ENCODE results near the gene RNF133.

Gene RNF133

DNA sequence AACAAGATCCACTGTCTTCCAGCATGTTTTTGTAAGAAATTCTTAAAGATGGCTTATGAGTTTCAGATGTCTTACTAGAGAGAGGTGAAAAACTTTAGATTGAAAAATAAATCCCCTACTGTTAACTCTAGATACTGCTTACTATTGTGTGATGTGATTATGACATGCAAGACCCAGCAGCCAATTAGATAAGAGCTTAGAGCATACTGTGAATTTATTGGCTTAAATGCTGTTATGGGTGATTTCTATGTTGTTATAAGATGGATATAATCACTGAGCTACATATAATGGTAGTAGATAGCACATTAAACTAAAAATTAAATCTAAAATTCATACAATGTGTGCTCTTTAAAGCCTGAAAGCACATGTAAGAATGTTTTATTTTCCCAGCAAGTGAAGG is at the start of gene RNF133:
TSS of gene RNF133 (minus strand) at position 101 of the 400 bp plus-strand sequence. CDS start 199 bp downstream, outside the sequence.
- no peak within 1 kb of the TSS for H3K4me3 ChIP-seq (ENCODE audit: low read depth, low read length)

DNA sequence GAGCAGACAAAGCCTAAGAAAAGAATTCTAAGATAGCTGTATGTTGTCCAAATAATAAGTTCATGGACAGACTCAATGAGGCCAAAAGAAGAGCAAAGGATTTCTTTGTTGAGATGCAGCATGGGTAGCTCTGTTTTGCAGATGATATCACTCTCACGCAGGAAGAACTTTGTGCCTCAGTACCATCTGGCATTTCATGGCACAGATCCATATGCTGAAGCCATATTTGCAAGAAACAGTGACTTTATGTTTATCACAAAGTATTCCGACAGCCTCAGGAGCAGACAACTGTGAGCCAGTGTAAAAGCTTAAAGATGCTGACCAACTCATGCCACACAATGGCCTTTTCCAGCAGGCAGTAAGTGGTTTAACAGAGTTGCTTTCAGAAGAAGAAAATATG is 49.3 kb upstream of the RNF133 start:
- no peak overlapping the region for H3K4me3 ChIP-seq (ENCODE audit: low read depth, low read length)

DNA sequence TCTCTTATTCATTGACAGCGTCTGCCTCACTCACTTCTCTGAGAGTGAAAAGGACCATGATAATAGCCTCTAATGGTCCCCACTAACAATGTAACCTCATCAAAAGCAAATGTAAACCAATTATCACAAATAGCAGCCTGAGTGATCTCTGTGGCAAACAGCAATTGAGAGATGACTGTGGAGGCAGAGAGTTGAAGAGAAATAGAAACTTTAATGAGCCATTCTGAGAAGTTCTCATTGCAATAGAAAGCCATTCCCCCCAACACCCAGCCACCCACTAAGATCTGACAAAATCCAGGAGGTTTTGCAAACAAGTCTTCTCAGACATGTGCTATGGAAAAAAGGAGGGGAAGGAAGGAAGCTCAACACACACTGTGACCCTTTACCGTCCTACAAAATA is 48.0 kb upstream of the RNF133 start:
- H3K4me3 ChIP-seq (ENCODE audit: low read depth, low read length), result no peak overlapping the region

DNA sequence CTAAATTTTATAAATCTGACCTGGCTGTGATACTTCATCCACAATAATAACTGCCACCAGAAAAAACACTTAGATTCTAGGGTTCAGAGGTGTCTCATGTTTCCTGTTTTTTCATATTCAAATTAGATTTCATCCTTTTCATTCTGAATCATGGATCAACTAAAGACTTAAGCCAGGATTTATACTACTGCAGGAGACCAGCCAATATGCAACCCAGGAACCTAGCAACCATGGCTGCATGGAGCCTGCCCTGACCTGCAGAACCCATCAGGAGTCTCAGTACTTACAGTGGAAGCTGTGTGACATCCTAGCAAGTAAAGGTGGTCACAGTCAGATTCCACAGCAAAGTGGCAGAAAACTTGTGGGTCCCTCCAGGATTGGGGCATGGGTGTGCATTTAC is 44.3 kb upstream of the RNF133 start:
- no peak overlapping the region for H3K4me3 ChIP-seq (ENCODE audit: low read depth, low read length)

GRCh38 chr7:122738947-122739346 is 40.0 kb upstream of the RNF133 start:
- H3K4me3 ChIP-seq (ENCODE audit: low read depth, low read length), result no peak overlapping the region

GRCh38 chr7:122736183-122736582 is 37.3 kb upstream of the RNF133 start:
- H3K4me3 ChIP-seq (ENCODE audit: low read depth, low read length), result no peak overlapping the region

- no peak overlapping the region for H3K4me3 ChIP-seq (ENCODE audit: low read depth, low read length)
Measured at GRCh38 chr7:122727759-122728158, 28.8 kb upstream of the RNF133 start.

GRCh38 chr7:122727354-122727753 is 28.4 kb upstream of the RNF133 start:
- H3K4me3 ChIP-seq (ENCODE audit: low read depth, low read length), result no peak overlapping the region

DNA sequence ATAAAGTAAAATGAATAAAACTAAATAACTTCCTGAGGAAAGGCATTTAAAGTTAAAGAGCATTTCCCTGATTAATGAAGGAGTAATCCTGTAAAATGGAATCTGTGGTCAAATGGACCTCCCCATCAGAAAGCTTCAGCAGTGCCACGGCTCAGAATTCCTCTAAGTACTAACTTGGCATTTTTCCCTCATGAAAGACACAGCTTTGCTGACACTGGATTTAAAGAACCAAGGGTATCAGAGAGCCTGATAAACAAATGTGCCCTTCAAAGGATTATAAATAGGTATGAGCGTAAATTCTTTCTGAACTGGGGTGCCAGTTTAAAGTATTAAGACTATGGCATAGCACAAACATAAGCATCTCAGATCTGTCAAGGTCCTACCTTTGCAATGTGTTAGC is 28.0 kb upstream of the RNF133 start:
- H3K4me3 ChIP-seq (ENCODE audit: low read depth, low read length), result no peak overlapping the region

DNA sequence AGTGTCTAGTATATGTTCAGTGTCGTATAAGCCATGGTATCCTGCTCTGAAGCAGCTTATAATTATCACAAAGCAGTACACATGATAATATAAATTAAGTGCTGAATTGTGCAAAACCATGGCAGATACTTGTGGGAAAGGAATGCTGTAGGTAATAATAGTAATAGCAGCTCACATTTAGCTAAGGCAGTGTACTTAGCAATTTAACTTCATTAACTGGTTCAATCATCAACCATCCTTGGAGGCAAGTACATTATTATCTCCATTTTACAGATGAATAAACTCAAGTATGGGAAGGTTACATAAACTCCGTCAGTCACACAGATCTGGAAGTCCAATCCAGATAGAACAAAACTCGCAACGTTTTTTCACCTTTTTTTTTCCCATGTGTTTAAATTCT is 25.4 kb upstream of the RNF133 start:
- no peak overlapping the region for H3K4me3 ChIP-seq (ENCODE audit: low read depth, low read length)

DNA sequence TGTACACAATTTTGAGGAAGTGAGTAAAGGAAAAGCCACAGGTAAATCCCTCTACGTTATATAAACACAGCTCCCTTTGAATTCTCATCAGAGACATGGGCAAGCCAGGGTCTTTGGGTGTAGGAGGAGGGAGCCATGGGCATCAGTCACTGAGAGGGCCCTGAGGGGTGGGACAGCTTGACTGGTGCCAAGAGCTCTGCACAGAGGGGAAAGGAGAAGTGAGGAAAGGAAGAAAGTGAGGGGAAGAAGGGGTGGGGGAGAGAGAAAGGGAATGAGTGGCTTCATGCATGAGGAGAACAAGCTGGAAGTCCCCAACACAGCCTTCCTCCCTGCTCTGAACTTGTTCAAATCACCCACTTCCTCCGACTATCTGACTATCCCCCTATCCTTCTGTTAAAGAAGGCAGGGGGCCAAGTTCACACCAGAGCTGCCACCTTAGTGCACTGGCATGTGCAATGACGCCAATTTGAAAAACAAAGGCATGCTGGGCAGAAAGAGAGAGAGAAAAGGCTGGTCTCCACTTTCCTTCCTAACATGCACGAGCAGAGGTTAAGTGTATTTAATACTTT is 20.2 kb upstream of the RNF133 start:
- H3K4me3 ChIP-seq (ENCODE audit: low read depth, low read length), result no peak overlapping the region

GRCh38 chr7:122717356-122718089 is 18.6 kb upstream of the RNF133 start:
- H3K4me3 ChIP-seq (ENCODE audit: low read depth, low read length), result no peak overlapping the region

DNA sequence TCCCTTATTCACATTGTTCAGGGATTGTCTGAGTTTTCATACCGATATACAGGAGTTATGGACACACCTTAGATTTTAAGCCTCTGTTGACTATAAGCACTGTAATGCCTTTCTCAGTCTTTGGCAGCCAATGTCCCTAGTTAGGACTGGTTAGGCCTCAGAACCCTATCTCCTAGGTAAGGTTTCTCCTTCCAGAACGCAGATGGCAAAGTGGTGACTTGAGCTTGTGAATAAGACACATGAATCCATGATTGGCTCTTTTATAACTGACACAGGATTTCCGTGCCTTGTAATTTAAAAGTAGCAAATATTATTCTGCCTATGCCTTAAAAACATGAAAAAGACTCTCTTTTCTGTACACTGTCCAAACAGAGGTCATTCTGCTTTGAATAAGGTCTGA is 16.3 kb upstream of the RNF133 start:
- H3K4me3 ChIP-seq (ENCODE audit: low read depth, low read length), result no peak overlapping the region

DNA sequence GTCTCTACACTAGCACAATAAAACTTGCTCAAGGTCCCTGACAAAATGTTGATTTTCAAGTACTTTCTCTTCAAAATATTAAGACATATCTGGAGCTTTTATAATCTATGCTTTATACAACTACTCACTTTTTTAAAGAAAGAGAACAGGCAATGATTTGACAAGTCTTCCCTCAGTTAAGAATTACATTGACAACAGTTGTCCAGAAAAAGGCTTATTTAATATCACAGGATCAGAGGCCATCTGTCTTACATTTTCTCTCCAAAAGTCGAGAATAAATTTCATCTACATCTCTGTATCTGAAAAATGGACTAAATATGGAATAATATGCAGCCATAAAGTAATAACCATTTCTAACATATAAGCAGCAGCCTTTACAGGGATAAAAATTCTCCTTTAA is 12.0 kb upstream of the RNF133 start:
- no peak overlapping the region for H3K4me3 ChIP-seq (ENCODE audit: low read depth, low read length)

- H3K4me3 ChIP-seq (ENCODE audit: low read depth, low read length), result no peak overlapping the region
Measured at GRCh38 chr7:122709930-122710646, 11.2 kb upstream of the RNF133 start.

- no peak overlapping the region for H3K4me3 ChIP-seq (ENCODE audit: low read depth, low read length)
Measured at GRCh38 chr7:122706836-122707235, 7.9 kb upstream of the RNF133 start.

GRCh38 chr7:122702872-122703510 is 4.1 kb upstream of the RNF133 start, which contains the start of gene RNF148:
RNF148 (minus strand) TSS chr7:122702922; CDS start chr7:122702750, 172 bp downstream.
- no peak within 1 kb of the TSS for H3K4me3 ChIP-seq (ENCODE audit: low read depth, low read length)

GRCh38 chr7:122695816-122696215 is 3.1 kb downstream of the RNF133 start:
- H3K4me3 ChIP-seq (ENCODE audit: low read depth, low read length), result no peak overlapping the region

GRCh38 chr7:122694697-122695096 is 4.2 kb downstream of the RNF133 start:
- no peak overlapping the region for H3K4me3 ChIP-seq (ENCODE audit: low read depth, low read length)

DNA sequence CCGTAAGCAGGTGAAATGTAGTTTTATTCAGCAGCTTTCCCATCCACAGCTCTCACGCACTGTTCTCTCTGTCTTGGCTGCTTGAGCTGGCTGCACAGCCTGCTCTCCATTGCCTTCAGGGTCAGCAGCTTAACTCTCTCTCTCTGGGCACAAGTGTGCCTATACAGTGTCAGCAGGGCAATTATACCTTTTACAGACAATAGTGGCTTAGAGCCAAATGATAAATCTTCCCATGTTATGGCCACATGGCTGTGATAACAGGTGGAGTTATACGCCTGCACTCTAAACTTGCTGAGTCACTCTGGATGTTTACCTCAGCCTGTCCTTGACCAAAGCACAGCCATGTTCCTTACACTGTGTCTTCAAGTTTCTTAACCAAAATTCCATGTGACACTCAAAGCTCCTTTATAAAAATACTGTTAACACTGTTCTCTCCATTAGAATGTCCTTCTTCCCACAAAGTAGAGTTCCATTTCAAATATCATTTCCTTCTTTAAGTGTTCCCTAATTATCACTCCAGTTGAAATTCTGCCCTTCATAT is 6.1 kb downstream of the RNF133 start:
- no peak overlapping the region for H3K4me3 ChIP-seq (ENCODE audit: low read depth, low read length)

DNA sequence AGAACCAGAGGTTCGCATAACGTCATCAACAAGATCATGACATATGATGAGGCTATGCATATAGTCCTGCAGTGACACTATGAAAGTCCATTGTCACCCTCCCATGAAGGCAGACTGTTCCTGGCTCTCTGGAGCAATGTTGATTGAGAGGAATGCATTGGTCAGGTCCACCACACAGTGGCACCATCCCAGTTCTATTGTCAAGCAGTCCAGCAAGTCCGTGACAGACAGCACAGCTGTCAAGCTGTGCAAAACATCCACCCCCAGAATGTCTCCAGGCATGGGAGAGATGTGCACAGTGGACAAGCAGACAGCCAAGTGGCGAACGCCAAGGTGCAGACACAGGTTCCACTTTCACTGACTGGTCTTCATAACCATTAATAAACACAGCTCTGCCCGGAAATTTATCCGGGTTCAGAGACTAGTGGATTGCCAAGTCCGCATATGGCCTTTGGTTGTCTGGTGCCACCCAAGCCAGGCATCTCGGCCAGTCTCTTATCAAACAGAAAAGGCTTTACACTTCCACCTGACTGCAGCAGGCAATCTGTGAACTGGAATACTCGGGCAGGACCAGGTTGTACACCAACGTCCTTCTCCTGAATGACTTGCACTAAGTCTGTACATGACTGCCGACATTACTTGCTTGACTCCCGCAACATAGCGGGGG is 7.2 kb downstream of the RNF133 start:
- H3K4me3 ChIP-seq (ENCODE audit: low read depth, low read length), result no peak overlapping the region

All from iPS-11a (cell line).